Lung (tissue), 12 donors: ENCODE measurements around the gene SMARCE1. TPM values are rescaled to one million over a fixed set of nuclear protein-coding genes. Genes with fewer than 3 reads are reported as not detected.

ENCODE experiments used
- ATAC-seq: fragments of 200-7000 bp; cut with Tn5 transposase; one replicate; pipeline ENCODE4 v1.9.1; 2020; ENCODE audit warnings: moderate number of reproducible peaks; ENCODE audit not compliant: insufficient read depth, low FRiP score
- DNase-seq, 3 donors: peaks; one replicate each; pipeline ENCODE4 v3.0.0-alpha.2; 2013 to 2017
- H3K27ac ChIP-seq, 2 donors: one replicate each; pipeline ENCODE4 v1.5.1; 2013; ENCODE audit warnings: mild to moderate bottlenecking in 2 of 2, moderate library complexity in 2 of 2, control low read depth in 1 of 2, inconsistent platforms in 1 of 2, low read depth in 1 of 2, low read length in 1 of 2
- H3K27me3 ChIP-seq, 3 donors: one replicate each; pipeline ENCODE4 v1.5.1; 2013; ENCODE audit warnings: low read length in 2 of 3; ENCODE audit not compliant: control insufficient read depth in 3 of 3, insufficient read depth in 3 of 3
- H3K36me3 ChIP-seq, 4 donors: one replicate each; pipeline ENCODE4 v1.5.1; 2013; ENCODE audit warnings: low read length in 4 of 4, mild to moderate bottlenecking in 1 of 4, moderate library complexity in 1 of 4; ENCODE audit not compliant: control insufficient read depth in 4 of 4, insufficient read depth in 4 of 4
- H3K4me1 ChIP-seq, 5 donors: one replicate each; pipeline ENCODE4 v1.5.1; 2013; ENCODE audit warnings: low read length in 5 of 5, mild to moderate bottlenecking in 2 of 5, moderate library complexity in 1 of 5; ENCODE audit not compliant: control insufficient read depth in 5 of 5, insufficient read depth in 5 of 5
- H3K4me3 ChIP-seq: one replicate; pipeline ENCODE4 v1.5.1; 2013; ENCODE audit warnings: mild to moderate bottlenecking, control low read depth, moderate library complexity
- H3K9ac ChIP-seq, 2 donors: one replicate each; pipeline ENCODE4 v1.5.1; 2013; ENCODE audit warnings: low read length in 2 of 2, control low read depth in 1 of 2; ENCODE audit not compliant: insufficient read depth in 1 of 2
- H3K9me3 ChIP-seq, 4 donors: one replicate each; pipeline ENCODE4 v1.5.1; 2013; ENCODE audit warnings: low read length in 3 of 4, mild to moderate bottlenecking in 1 of 4, moderate library complexity in 1 of 4; ENCODE audit not compliant: control insufficient read depth in 4 of 4, insufficient read depth in 3 of 4
- CTCF ChIP-seq: IDR thresholded peaks from 2 replicates; pipeline ENCODE4 v1.5.1; 2012; ENCODE audit warnings: mild to moderate bottlenecking; ENCODE audit errors: control extremely low read depth, extremely low read depth
- WGBS, 2 donors: extraction: QIAGEN DNeasy Blood & Tissue Kit; methylation state at CpG; one replicate each; pipeline ENCODE4 v1.1.7; 2013; 5-methylcytosine and 5-hydroxymethylcytosine counted together
- polyA plus RNA-seq, 2 donors: library from polyadenylated mRNA; stranded (reverse); fragments of 200-250 nt; gene quantifications; one replicate each; pipeline ENCODE4 v1.2.1, GENCODE V29; 2013
- total RNA-seq, 2 donors: library from RNA; depleted of rRNA in 1 of 2; stranded (reverse); fragments of >200 nt in 1 of 2; gene quantifications; one replicate each; pipeline ENCODE4 v1.2.1, GENCODE V29; 2014 to 2021
- donor health status: control.
- donor health status: control.
- donor health status: Bipolar disorder and iron deficiency.
- donor health status: healthy.
- donor health status: DM: yes; HTN: yes; CAD: no.

The SMARCE1 gene
- total and polyA plus RNA-seq, 4 donors: 55.2 to 137 (median 67.3) TPM

GRCh38 chr17:40621019-40621418 is 26.6 kb downstream of the SMARCE1 start:
- 94 to 96% methylated on average over 6 of the region's 6 CpGs for WGBS, 2 donors
- ATAC-seq (no peak), DNase-seq (no peak)
- H3K36me3 ChIP-seq: no peaks in the 10 kb centered on the region
- peaks cover 0 to 2% (median 0%) of the 10 kb centered on the region in 4 donors for H3K9me3 ChIP-seq
- H3K4me1 ChIP-seq: peaks cover 0 to 13% (median under 1%) of the 10 kb centered on the region in 5 donors
- TF ChIP-seq CTCF: no peak
- no peak overlapping the region for H3K4me3 ChIP-seq
- H3K9ac ChIP-seq: no peak overlapping the region
- H3K27ac ChIP-seq: no peak overlapping the region
- H3K27me3 ChIP-seq: peaks cover 0 to 2% (median 0%) of the 10 kb centered on the region in 3 donors

- no peak overlapping the region for H3K9ac ChIP-seq
- ATAC-seq: no peak
These were observed 28.6 kb downstream of the SMARCE1 start for GRCh38 chr17:40618754-40619625.

GRCh38 chr17:40617678-40618240 is 29.9 kb downstream of the SMARCE1 start:
- no peak overlapping the region for H3K4me3 ChIP-seq
- no peak for TF ChIP-seq CTCF
- no peak for DNase-seq
- no peaks in the 10 kb centered on the region for H3K36me3 ChIP-seq
- H3K4me1 ChIP-seq: peaks cover 0 to 20% (median 7%) of the 10 kb centered on the region in 5 donors
- no peak for ATAC-seq
- WGBS, 2 donors: 66 to 73% methylated on average over 11 of the region's 11 CpGs
- peaks cover 0 to 2% (median 0%) of the 10 kb centered on the region in 4 donors for H3K9me3 ChIP-seq
- H3K9ac ChIP-seq: no peak overlapping the region
- H3K27ac ChIP-seq: no peak overlapping the region
- H3K27me3 ChIP-seq: peaks cover 0 to 2% (median 0%) of the 10 kb centered on the region in 3 donors

More at GRCh38 chr17:40618754-40619625, 28.6 kb downstream of the SMARCE1 start:
- Histone ChIP-seq H3K36me3 (no peaks in the 10 kb centered on the region), H3K27ac (no peak overlapping the region), H3K27me3 (peaks cover 0 to 2% (median 0%) of the 10 kb centered on the region in 3 donors), H3K4me3 (no peak overlapping the region), H3K4me1 (peaks cover 0 to 20% (median 6%) of the 10 kb centered on the region in 5 donors), H3K9me3 (peaks cover 0 to 2% (median 0%) of the 10 kb centered on the region in 4 donors)
- WGBS, 2 donors: 82 to 85% methylated on average over 16 of the region's 16 CpGs
- no peak for DNase-seq
- TF ChIP-seq CTCF: no peak
